C4-2B (cell line): ENCODE measurements around the gene ATG10.

Source experiments
- H3K27ac ChIP-seq: fragments of 450-650 bp; 2 replicates; pipeline ENCODE4 v1.5.1; 2017
- CTCF ChIP-seq: fragments of 450-650 bp; conservative IDR thresholded peaks from 2 replicates; pipeline ENCODE4 v1.5.1; 2017; ENCODE audit warnings: mild to moderate bottlenecking
- ZFX ChIP-seq: fragments of 450-650 bp; IDR thresholded peaks from 2 replicates; pipeline ENCODE4 v1.6.1; 2017

ATG10 gene

GRCh38 chr5:82068723-82069122 is 96.9 kb downstream of the ATG10 start:
- H3K27ac ChIP-seq: no peak overlapping the region
- TF ChIP-seq CTCF: no peak
- TF ChIP-seq ZFX: no peak

- TF ChIP-seq ZFX (no peak), CTCF (no peak)
- H3K27ac ChIP-seq: no peak overlapping the region
Observed at GRCh38 chr5:82072138-82072537, 100.3 kb downstream of the ATG10 start.

- TF ChIP-seq ZFX (no peak), CTCF (no peak)
- H3K27ac ChIP-seq: no peak overlapping the region
Observed at GRCh38 chr5:82073179-82073578, 101.4 kb downstream of the ATG10 start.

- TF ChIP-seq ZFX: no peak
- TF ChIP-seq CTCF: no peak
- H3K27ac ChIP-seq: no peak overlapping the region
Observed at GRCh38 chr5:82074950-82075349, 103.1 kb downstream of the ATG10 start.

GRCh38 chr5:82077496-82077895 is 105.7 kb downstream of the ATG10 start:
- no peak for TF ChIP-seq CTCF
- TF ChIP-seq ZFX: no peak
- H3K27ac ChIP-seq: no peak overlapping the region

GRCh38 chr5:82091617-82092016 is 119.8 kb downstream of the ATG10 start:
- no peak for TF ChIP-seq ZFX
- TF ChIP-seq CTCF: no peak
- no peak overlapping the region for H3K27ac ChIP-seq

- H3K27ac ChIP-seq: no peak overlapping the region
- TF ChIP-seq CTCF: no peak
Observed at GRCh38 chr5:82095536-82095935, 123.7 kb downstream of the ATG10 start.
